Subcutaneous adipose tissue (tissue), 4 donors: ENCODE data around the gene ITGB5. TPM values are rescaled to one million over a fixed set of nuclear protein-coding genes. Genes with fewer than 3 reads are reported as not detected.

Experiments
- total RNA-seq, 4 donors: library from RNA; depleted of rRNA; stranded (reverse); fragments of >200 nt; gene quantifications; one replicate each; pipeline ENCODE4 v1.1.0, GENCODE V29; 2016
- TF ChIP-seq, protein P1 (sequence below): fragments of 450-650 bp; IDR thresholded peaks from one replicate; pipeline ENCODE4 v1.5.1; 2016; ENCODE audit warnings: low read depth, mild to moderate bottlenecking, control low read depth, antibody characterized with exemption, moderate library complexity

ITGB5 gene
- total RNA-seq, 4 donors from 2014 or later = 165 to 320 (median 262) TPM

DNA sequence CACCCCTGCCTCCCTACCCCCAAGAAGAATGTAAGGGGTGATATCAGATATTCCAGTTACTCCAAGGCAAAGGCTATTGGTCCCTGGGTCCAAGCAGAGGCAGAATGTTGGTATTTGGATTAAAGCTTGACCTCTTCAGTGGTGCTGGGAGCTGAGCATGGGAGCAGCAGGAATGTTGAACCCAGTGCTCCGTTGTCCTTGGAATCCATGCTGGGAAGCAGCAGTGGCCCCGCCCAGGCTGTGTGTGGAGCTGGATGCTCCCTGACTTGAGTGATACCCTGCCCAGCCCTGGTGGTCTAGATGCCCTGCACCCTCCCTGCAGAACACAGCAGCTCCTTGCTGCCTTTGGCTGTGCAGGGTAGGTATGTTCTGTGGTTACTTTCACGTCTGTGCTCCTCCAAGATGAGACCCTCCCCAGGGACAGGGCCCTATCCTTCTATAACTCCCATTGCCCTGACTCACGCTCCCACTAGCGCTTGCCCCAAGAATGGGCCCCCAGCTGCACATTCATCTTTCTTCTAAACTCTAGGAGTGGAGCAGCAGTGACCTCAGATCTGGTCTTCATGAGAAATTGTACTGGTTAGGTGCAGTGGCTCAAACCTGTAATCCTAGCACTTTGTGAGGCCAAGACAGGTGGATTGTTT is 121.8 kb downstream of the ITGB5 start:
- TF ChIP-seq, protein P1, sequence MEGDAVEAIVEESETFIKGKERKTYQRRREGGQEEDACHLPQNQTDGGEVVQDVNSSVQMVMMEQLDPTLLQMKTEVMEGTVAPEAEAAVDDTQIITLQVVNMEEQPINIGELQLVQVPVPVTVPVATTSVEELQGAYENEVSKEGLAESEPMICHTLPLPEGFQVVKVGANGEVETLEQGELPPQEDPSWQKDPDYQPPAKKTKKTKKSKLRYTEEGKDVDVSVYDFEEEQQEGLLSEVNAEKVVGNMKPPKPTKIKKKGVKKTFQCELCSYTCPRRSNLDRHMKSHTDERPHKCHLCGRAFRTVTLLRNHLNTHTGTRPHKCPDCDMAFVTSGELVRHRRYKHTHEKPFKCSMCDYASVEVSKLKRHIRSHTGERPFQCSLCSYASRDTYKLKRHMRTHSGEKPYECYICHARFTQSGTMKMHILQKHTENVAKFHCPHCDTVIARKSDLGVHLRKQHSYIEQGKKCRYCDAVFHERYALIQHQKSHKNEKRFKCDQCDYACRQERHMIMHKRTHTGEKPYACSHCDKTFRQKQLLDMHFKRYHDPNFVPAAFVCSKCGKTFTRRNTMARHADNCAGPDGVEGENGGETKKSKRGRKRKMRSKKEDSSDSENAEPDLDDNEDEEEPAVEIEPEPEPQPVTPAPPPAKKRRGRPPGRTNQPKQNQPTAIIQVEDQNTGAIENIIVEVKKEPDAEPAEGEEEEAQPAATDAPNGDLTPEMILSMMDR = no peak

DNA sequence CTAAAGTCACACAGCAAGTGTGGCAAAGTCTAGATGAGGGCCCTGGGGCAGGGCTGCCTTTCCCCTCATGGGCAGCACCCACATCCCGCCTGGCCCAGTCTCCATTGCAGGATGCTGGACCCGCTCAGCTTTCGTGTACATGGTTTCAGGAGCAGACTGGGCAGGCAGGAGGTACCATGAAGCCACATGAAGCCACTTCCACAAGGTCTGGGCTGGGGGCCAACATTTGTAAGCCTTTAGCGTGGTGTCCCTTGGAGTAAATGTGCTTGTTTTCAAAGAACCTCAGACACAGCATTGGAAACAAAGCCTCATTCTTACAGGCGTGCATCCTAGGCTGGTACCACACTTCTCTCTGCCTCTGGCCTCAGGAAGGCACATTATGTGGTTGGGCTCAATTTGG is 122.4 kb downstream of the ITGB5 start:
- TF ChIP-seq, protein P1 = no peak

DNA sequence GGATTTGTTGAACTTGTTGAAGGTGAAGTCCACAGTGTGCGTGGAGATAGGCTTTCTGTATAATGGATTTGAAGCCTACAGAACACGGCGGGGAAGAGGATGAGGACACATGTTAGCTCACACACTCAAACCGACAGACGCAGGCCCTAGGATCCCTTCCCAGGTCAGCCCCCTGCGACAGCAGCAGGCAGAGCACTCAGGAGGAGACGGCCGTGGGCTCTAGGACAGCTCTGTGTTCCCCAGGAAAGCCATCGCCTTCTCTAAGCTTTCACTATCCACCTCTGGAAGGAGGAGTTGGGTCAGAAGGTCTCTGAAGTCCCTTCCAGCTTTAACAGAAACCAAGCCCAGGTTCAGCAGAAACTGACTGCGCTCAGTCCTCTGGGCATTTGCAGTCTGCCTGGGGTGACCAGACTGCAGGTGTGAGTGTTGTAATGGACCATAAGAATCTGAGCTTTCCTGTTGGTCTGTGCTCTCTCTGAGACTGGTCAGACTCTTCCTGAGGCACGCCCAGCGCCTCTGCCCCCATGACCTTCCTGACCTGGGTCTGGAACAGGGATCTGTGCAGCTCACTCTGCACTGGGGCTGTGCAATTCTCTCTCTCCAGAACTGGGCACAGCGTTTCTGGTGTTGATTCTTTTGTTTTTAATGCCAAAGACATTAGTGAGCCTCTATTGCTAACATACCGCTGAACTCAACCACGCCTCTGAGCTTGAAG is 123.4 kb downstream of the ITGB5 start:
- TF ChIP-seq, protein P1 = no peak

DNA sequence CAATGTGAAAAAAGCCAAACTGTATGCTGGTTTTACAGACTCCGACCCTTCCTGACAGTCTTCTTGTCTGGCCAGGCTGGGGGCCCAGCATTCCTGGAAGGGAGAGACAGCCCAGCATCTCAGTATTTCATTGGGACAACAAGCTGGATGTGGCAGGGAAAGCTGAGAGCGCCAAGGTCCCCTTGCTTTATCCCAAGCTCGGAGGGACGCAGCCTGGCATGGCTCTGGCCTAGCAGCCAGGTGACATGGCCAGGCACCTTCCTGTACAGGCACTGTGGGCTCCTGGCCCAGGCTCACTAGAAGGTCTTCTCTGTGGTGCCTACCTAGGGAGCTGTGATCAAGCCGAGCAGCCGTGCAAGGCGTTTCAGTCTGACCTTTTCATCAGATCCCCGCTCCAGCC is 124.0 kb downstream of the ITGB5 start:
- TF ChIP-seq, protein P1 = no peak

DNA sequence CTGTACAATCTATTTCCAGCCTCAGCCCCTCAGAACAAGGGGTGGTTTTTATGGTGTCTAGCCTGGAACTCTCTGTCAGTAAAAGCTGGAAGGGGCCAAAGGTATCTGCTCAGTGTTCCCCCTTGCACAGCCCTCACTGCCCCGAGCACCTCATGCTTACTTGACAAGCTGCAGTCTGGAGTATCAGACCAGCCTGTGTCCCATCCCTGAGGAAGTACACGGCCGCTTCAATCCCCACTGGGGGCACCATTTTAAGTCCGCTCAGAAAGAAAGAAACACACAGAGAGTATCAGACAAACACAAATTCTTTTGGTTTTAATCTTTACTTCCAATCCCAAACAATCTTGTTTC is 124.5 kb downstream of the ITGB5 start:
- TF ChIP-seq, protein P1 = no peak

DNA sequence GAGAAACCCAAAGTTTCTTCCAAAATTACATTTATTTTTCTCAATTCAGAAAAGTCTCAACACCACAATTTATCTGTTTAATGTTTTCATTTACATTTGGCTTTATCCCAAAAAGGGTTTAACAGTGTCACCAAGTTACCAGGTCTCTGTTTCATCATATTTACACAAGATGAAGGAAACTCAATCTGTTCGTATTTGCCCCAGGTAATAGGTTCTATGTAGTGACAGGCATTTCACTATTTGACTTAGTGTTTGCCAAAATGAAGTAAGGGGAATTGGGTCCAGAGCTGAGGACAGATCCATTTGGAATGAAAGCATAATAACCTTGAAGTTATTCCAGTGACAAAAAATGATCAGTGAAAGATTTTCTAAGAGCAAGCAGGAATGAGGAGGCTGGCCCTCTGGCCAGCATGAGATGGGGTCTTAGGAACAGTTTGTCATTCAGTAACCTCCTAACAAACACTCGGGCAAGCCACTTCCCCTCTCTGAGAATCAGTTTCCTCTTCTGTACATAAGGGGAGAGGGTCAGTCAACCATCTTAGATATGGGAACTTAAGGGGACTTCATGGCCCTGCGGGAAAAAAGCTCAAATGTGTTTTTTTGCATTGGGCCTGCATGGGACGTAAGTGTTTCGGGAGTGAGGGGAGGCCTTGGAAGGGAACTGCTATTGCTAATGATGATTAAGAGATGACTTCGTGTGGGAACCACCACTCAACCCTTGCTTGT is 125.1 kb downstream of the ITGB5 start:
- TF ChIP-seq, protein P1 = no peak

DNA sequence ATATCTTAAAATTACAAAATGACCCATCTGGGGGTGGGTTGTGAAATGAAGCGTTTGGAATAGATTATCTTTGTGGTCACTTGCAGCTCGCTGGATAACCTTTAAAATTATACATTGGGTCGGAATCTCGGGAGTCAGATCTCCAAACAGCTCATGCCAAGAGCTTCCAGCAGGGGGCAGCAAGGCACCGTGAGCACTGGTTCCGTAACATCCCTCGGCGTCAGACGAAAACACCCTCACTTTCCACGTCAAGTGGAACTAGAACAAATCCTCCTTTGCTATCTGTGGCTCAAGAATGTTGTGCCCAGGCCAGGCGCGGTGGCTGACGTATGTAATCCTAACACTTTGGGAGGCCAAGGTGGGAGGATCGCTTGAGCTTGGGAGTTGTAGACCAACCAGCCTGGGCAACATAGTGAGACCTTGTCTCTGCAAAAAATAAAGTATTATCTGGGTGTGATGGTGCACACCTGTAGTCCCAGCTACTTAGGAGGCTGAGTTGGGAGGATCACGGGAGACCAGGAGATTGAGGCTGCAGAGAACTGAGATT is 125.8 kb downstream of the ITGB5 start:
- TF ChIP-seq, protein P1 = no peak
